HepG2 (cell line): ENCODE measurements around the gene TAS1R1. TPM values are rescaled to one million over a fixed set of nuclear protein-coding genes. Genes with fewer than 3 reads are reported as not detected.

ENCODE experiments used
- ATAC-seq: fragments of 200-7000 bp; cut with Tn5 transposase; 3 replicates; pipeline ENCODE4 v1.9.1; 2020; ENCODE audit warnings: mild to moderate bottlenecking, moderate library complexity
- BruUV-seq: library from RNA; stranded (reverse); fragments of 400-500 nt; replicated peaks from 2 replicates; lab custom pipeline; 2021; lab: Mats Ljungman, UMichigan
- CTCF ChIA-PET: fragments of 300-600 bp; formaldehyde crosslinking; extraction: SDS; loops from one replicate; lab custom pipeline; 2021; ENCODE audit warnings: low total read pairs, inconsistent platforms, low intra/inter-chr PET ratio; lab: Yijun Ruan, JAX
- POLR2A ChIA-PET: fragments of 350-600 bp; sonication (Branson Sonifier 250); formaldehyde crosslinking; loops from one replicate; lab custom pipeline; 2020; ENCODE audit warnings: antibody characterized with exemption, inconsistent platforms; lab: Yijun Ruan, JAX
- DNase-seq: peaks from one replicate; pipeline ENCODE4 v3.0.0-alpha.2; 2015; ENCODE audit warnings: low spot score
- FAIRE-seq: peaks from 3 replicates; lab custom pipeline; 2011; peaks lifted over from hg19 to GRCh38; lab: Jason Lieb, UNC
- H2AFZ ChIP-seq: one replicate; pipeline ENCODE4 v1.6.1; 2011; ENCODE audit warnings: low read length, inconsistent platforms
- H3K27ac ChIP-seq: fragments of 300-600 bp; 3 replicates; pipeline ENCODE4 v1.8.0; 2011; ENCODE audit warnings: mixed run types, mild to moderate bottlenecking, mixed read lengths, low read length, inconsistent platforms; ENCODE audit not compliant: insufficient read depth; ENCODE audit errors: extremely low read length
- H3K27me3 ChIP-seq, 2 experiments: fragments of 200-600 bp in 1 of 2; 2 replicates in 1 of 2; 3 replicates in 1 of 2; pipeline versions ENCODE4 v1.6.0 to v1.8.0; 2011; ENCODE audit warnings: low read length in 2 of 2, mild to moderate bottlenecking in 2 of 2, moderate library complexity in 2 of 2, inconsistent platforms in 1 of 2; ENCODE audit not compliant: insufficient read depth in 2 of 2, control insufficient read depth in 1 of 2
- H3K36me3 ChIP-seq, 2 experiments: fragments of 200-600 bp in 1 of 2; replicated peaks in 1 of 2; 2 replicates in 1 of 2; 3 replicates in 1 of 2; pipeline versions ENCODE4 v1.5.1 to v1.8.0; 2011; ENCODE audit warnings: low read length in 2 of 2, inconsistent platforms in 1 of 2; ENCODE audit not compliant: insufficient read depth in 2 of 2, control insufficient read depth in 1 of 2
- H3K4me1 ChIP-seq: 2 replicates; pipeline ENCODE4 v1.5.1; 2012; ENCODE audit warnings: low read length, inconsistent platforms; ENCODE audit not compliant: insufficient read depth
- H3K4me2 ChIP-seq: 2 replicates; pipeline ENCODE4 v1.6.0; 2011; ENCODE audit warnings: low read depth, low read length, inconsistent platforms
- H3K4me3 ChIP-seq, 3 experiments: fragments of 200-600 bp in 1 of 3; sonication (generic), shearing (Covaris generic) in 1 of 3; replicated peaks in 1 of 3; 2 replicates each; pipeline ENCODE4 v1.5.1; 2011 to 2016; ENCODE audit warnings: low read length in 3 of 3, inconsistent platforms in 2 of 3, low read depth in 2 of 3, mild to moderate bottlenecking in 2 of 3, control low read depth in 1 of 3, mixed read lengths in 1 of 3; ENCODE audit not compliant: insufficient read depth in 1 of 3
- H3K79me2 ChIP-seq: one replicate; pipeline ENCODE4 v1.6.1; 2011; ENCODE audit warnings: low read length, inconsistent platforms; ENCODE audit not compliant: insufficient read depth
- H3K9ac ChIP-seq: 2 replicates; pipeline ENCODE4 v1.6.0; 2011; ENCODE audit warnings: mild to moderate bottlenecking, low read depth, low read length, inconsistent platforms; ENCODE audit not compliant: insufficient read depth
- H3K9me3 ChIP-seq: 2 replicates; pipeline ENCODE4 v1.5.1; 2012; ENCODE audit warnings: mild to moderate bottlenecking, low read length
- H4K20me1 ChIP-seq: 2 replicates; pipeline ENCODE4 v1.6.0; 2011; ENCODE audit warnings: inconsistent platforms, mild to moderate bottlenecking, low read length, moderate library complexity; ENCODE audit not compliant: insufficient read depth
- BCL6 ChIP-seq: IDR thresholded peaks from 2 replicates; pipeline ENCODE4 v1.6.1; 2016; ENCODE audit warnings: missing genetic modification reagents, missing compliant biosample characterization
- CREB1 ChIP-seq, 2 experiments: fragments of 450-650 bp in 1 of 2; IDR thresholded peaks; 2 replicates each; pipeline ENCODE4 v1.6.1; 2016 to 2017; ENCODE audit warnings: control low read depth in 1 of 2, mild to moderate bottlenecking in 1 of 2, missing compliant biosample characterization in 1 of 2, missing genetic modification characterization in 1 of 2
- GFI1 ChIP-seq: sonication (generic); formaldehyde crosslinking; IDR thresholded peaks from 2 replicates; pipeline ENCODE4 v1.5.0; 2020; ENCODE audit warnings: missing genetic modification reagents, mild to moderate bottlenecking, borderline replicate concordance
- HNRNPL ChIP-seq: fragments of 200-400 bp; formaldehyde crosslinking; IDR thresholded peaks from 2 replicates; pipeline ENCODE4 v1.6.1; 2017; ENCODE audit warnings: mild to moderate bottlenecking, low read depth, low read length
- MED1 ChIP-seq: sonication (generic); formaldehyde crosslinking; IDR thresholded peaks from 2 replicates; pipeline ENCODE4 v1.4.0; 2020; ENCODE audit warnings: missing genetic modification reagents
- NFE2L1 ChIP-seq: sonication (generic); formaldehyde crosslinking; IDR thresholded peaks from 2 replicates; pipeline ENCODE4 v1.4.0; 2020; ENCODE audit warnings: missing genetic modification reagents, mild to moderate bottlenecking, borderline replicate concordance
- POLR2G ChIP-seq: fragments of 200-400 bp; formaldehyde crosslinking; IDR thresholded peaks from 2 replicates; pipeline ENCODE4 v1.6.1; 2018; ENCODE audit warnings: mild to moderate bottlenecking, low read depth, low read length, moderate library complexity
- SNAI1 ChIP-seq: sonication (generic); formaldehyde crosslinking; IDR thresholded peaks from 2 replicates; pipeline ENCODE4 v1.5.0; 2020; ENCODE audit warnings: mild to moderate bottlenecking, missing genetic modification reagents, borderline replicate concordance
- TBX2 ChIP-seq: sonication (generic); formaldehyde crosslinking; IDR thresholded peaks from 2 replicates; pipeline ENCODE4 v1.5.0; 2020; ENCODE audit warnings: missing genetic modification reagents, mild to moderate bottlenecking, borderline replicate concordance
- THYN1 ChIP-seq: sonication (generic); formaldehyde crosslinking; IDR thresholded peaks from 2 replicates; pipeline ENCODE4 v1.8.1; 2023; ENCODE audit warnings: low read depth, mild to moderate bottlenecking, moderate library complexity, missing genetic modification reagents, borderline replicate concordance
- U2AF1 ChIP-seq: fragments of 200-400 bp; formaldehyde crosslinking; optimal IDR thresholded peaks from 2 replicates; pipeline ENCODE3; 2017; ENCODE audit warnings: mild to moderate bottlenecking, low read depth, low read length
- ZC3H4 ChIP-seq: sonication (generic); formaldehyde crosslinking; IDR thresholded peaks from 2 replicates; pipeline ENCODE4 v1.4.0; 2020; ENCODE audit warnings: missing genetic modification reagents, borderline replicate concordance
- ZFP36L1 ChIP-seq: sonication (generic); formaldehyde crosslinking; IDR thresholded peaks from 2 replicates; pipeline ENCODE4 v1.8.0; 2022; ENCODE audit warnings: mild to moderate bottlenecking, missing genetic modification reagents, moderate library complexity
- ZFP82 ChIP-seq: sonication (generic); formaldehyde crosslinking; IDR thresholded peaks from 2 replicates; pipeline ENCODE4 v1.5.1; 2020; ENCODE audit warnings: mild to moderate bottlenecking, missing genetic modification reagents, borderline replicate concordance
- ZNF124 ChIP-seq: sonication (generic); formaldehyde crosslinking; IDR thresholded peaks from 2 replicates; pipeline ENCODE4 v1.4.0; 2020; ENCODE audit warnings: missing genetic modification reagents
- ZNF777 ChIP-seq: sonication (generic); formaldehyde crosslinking; IDR thresholded peaks from 2 replicates; pipeline ENCODE4 v1.4.0; 2020; ENCODE audit warnings: missing genetic modification reagents
- ZSCAN29 ChIP-seq: sonication (generic); formaldehyde crosslinking; conservative IDR thresholded peaks from 2 replicates; pipeline ENCODE4 v1.4.0; 2020; ENCODE audit warnings: mild to moderate bottlenecking, missing genetic modification reagents
- WGBS: methylation state at CpG from one replicate; pipeline ENCODE4 v1.1.6; 2017; ENCODE audit warnings: low lambda C conversion rate; 5-methylcytosine and 5-hydroxymethylcytosine counted together
- in situ Hi-C: cut with HindIII; loops from 2 replicates; pipeline ENCODE4 v1.10.0; 2017; ENCODE audit warnings: low pct_unique_long_range_greater_than_20kb; ENCODE audit not compliant: extremely low pct_ligation_motif_present
- intact Hi-C: fragments of 100-400 bp; cut with micrococcal nuclease; formaldehyde crosslinking; loops from one replicate; pipeline ENCODE4 v1.10.0; 2022; ENCODE audit not compliant: unreplicated experiment
- polyA plus RNA-seq, 8 experiments: library from polyadenylated mRNA; depleted of rRNA in 3 of 8; stranded (reverse) in 7 of 8; unstranded in 1 of 8; fragments of >200 nt; fragmentation: Illumina TruSeq in 4 of 8; extraction: Trizol in 4 of 8; gene quantifications; 2 replicates each; pipeline versions ENCODE4 v1.2.1 to v1.2.3, GENCODE V29; 2011 to 2016; ENCODE audit warnings: low read depth in 4 of 8, missing spikeins in 1 of 8, mixed read lengths in 1 of 8; ENCODE audit not compliant: insufficient read depth in 1 of 8
- total RNA-seq, 5 experiments: library from RNA; depleted of rRNA; stranded (reverse); fragments of >200 nt; fragmentation: Illumina TruSeq; extraction: Trizol; gene quantifications; 2 replicates each; pipeline ENCODE4 v1.2.3, GENCODE V29; 2016; ENCODE audit warnings: low read depth in 1 of 5
- TF ChIP-seq, protein P1 (sequence below): sonication (generic); formaldehyde crosslinking; IDR thresholded peaks from 2 replicates; pipeline ENCODE4 v1.8.0; 2022; ENCODE audit warnings: mild to moderate bottlenecking, missing genetic modification reagents, moderate library complexity
- TF ChIP-seq, protein P2 (sequence below): IDR thresholded peaks from 2 replicates; pipeline ENCODE4 v1.6.1; 2016; ENCODE audit warnings: missing genetic modification reagents, missing compliant biosample characterization
- TF ChIP-seq, protein P3 (sequence below): IDR thresholded peaks from 2 replicates; pipeline ENCODE4 v1.6.1; 2016; ENCODE audit warnings: missing biosample characterization, missing genetic modification reagents, low read depth
- TF ChIP-seq, protein P4 (sequence below): sonication (generic); formaldehyde crosslinking; IDR thresholded peaks from 2 replicates; pipeline ENCODE4 v1.8.1; 2023; ENCODE audit warnings: missing genetic modification reagents, mild to moderate bottlenecking, borderline replicate concordance

TAS1R1 gene
- total and polyA plus RNA-seq, 2 of the 13 experiments (the other 11 are each of a cell fraction or from before 2014, with no cell fraction given): 1.4 to 1.6 TPM

DNA sequence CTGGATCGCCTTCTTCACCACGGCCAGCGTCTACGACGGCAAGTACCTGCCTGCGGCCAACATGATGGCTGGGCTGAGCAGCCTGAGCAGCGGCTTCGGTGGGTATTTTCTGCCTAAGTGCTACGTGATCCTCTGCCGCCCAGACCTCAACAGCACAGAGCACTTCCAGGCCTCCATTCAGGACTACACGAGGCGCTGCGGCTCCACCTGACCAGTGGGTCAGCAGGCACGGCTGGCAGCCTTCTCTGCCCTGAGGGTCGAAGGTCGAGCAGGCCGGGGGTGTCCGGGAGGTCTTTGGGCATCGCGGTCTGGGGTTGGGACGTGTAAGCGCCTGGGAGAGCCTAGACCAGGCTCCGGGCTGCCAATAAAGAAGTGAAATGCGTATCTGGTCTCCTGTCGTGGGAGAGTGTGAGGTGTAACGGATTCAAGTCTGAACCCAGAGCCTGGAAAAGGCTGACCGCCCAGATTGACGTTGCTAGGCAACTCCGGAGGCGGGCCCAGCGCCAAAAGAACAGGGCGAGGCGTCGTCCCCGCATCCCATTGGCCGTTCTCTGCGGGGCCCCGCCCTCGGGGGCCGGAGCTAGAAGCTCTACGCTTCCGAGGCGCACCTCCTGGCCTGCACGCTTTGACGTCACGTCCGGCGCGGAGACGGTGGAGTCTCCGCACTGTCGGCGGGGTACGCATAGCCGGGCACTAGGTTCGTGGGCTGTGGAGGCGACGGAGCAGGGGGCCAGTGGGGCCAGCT is 24.4 kb downstream of the TAS1R1 start, which contains the start of gene ZBTB48:
ZBTB48 (plus strand) TSS at position 621 of the 745 bp plus-strand sequence. CDS start 616 bp downstream, outside the sequence.
- DNase-seq (peak; percentile 94), ATAC-seq (peak; percentile 84), FAIRE-seq (peak; percentile 79)
- in situ Hi-C loops (no loop called here), intact Hi-C loops (loop anchor here (1.0 to 5.0 kb wide), 3 partner anchors 21 to 48 kb away; partner anchors contain the start of gene NOL9)
- Histone ChIP-seq H4K20me1 (peaks cover 4% of the 10 kb centered on the region; the same call in 1 of the 2 replicates), H3K9ac (peak within 1 kb of the TSS; percentile 82), H3K4me3 (peak within 1 kb of the TSS; percentile 88 to 98 (median 91)), H2AFZ (peak within 1 kb of the TSS; percentile 37), H3K36me3 (no peaks in the 10 kb centered on the region), H3K27ac (peak within 1 kb of the TSS; percentile 84), H3K4me2 (peak within 1 kb of the TSS; percentile 99), H3K27me3 (no peaks in the 10 kb centered on the region), H3K9me3 (no peaks in the 10 kb centered on the region), H3K79me2 (peaks cover 15% of the 10 kb centered on the region), H3K4me1 (peaks cover 57% of the 10 kb centered on the region)
- WGBS: 0% methylated on average over 11 of the region's 58 CpGs
- POLR2A ChIA-PET: interaction anchor here (1.0 to 5.2 kb wide), 11 partner anchors 8 to 55 kb away, joined by 3 to 113 read pairs (median 5); partner anchors contain the start of genes KLHL21, NOL9 and TAS1R1
- BruUV-seq: TSS peak; percentile 89
- CTCF ChIA-PET: no interaction called here
- TF ChIP-seq, protein P1, sequence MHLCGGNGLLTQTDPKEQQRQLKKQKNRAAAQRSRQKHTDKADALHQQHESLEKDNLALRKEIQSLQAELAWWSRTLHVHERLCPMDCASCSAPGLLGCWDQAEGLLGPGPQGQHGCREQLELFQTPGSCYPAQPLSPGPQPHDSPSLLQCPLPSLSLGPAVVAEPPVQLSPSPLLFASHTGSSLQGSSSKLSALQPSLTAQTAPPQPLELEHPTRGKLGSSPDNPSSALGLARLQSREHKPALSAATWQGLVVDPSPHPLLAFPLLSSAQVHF (CRISPR knock-in tag): no peak
- TF ChIP-seq U2AF1 (no peak), ZNF777 (CRISPR knock-in tag) (no peak; the same call in 1 of the 2 replicates), SNAI1 (CRISPR knock-in tag) (0 out of 2 replicates have a peak, but pooled peaks have one; percentile 47), ZFP82 (CRISPR knock-in tag) (peak; percentile 63; the same call in 1 of the 2 replicates), TBX2 (CRISPR knock-in tag) (peak; percentile 49; the same call in 1 of the 2 replicates), THYN1 (CRISPR knock-in tag) (no peak), HNRNPL (peak; percentile 84), ZFP36L1 (CRISPR knock-in tag) (no peak), ZC3H4 (CRISPR knock-in tag) (no peak), ZNF124 (CRISPR knock-in tag) (no peak), GFI1 (CRISPR knock-in tag) (no peak), BCL6 (no peak), POLR2G (peak; percentile 83), CREB1 (IDR thresholded peaks at IDR 0.05) (peak; percentile 97), CREB1 (CRISPR knock-in tag; IDR thresholded peaks at IDR 0.05) (peak; percentile 97), MED1 (0 out of 2 replicates have a peak, but pooled peaks have one; percentile 34), ZSCAN29 (CRISPR knock-in tag) (no peak), NFE2L1 (CRISPR knock-in tag) (peak; percentile 52; the same call in 1 of the 2 replicates)
- TF ChIP-seq, protein P2, sequence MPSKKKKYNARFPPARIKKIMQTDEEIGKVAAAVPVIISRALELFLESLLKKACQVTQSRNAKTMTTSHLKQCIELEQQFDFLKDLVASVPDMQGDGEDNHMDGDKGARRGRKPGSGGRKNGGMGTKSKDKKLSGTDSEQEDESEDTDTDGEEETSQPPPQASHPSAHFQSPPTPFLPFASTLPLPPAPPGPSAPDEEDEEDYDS (CRISPR knock-in tag): peak; percentile 77; the same call in 1 of the 2 replicates
- TF ChIP-seq, protein P3, sequence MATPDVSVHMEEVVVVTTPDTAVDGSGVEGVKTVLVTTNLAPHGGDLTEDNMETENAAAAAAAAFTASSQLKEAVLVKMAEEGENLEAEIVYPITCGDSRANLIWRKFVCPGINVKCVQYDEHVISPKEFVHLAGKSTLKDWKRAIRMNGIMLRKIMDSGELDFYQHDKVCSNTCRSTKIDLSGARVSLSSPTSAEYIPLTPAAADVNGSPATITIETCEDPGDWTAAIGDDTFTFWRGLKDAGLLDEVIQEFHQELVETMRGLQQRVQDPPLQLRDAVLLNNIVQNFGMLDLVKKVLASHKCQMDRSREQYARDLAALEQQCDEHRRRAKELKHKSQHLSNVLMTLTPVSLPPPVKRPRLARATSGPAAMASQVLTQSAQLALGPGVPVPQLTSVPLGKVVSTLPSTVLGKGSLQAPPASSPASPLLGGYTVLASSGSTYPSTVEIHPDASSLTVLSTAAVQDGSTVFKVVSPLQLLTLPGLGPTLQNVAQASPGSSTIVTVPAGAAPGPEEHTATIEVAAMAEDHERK: peak; percentile 79
- TF ChIP-seq, protein P4, sequence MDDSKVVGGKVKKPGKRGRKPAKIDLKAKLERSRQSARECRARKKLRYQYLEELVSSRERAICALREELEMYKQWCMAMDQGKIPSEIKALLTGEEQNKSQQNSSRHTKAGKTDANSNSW (CRISPR knock-in tag): no peak
